OCI-LY7 (cell line): ENCODE results near the gene ERMP1. TPM values are rescaled to one million over a fixed set of nuclear protein-coding genes. Genes with fewer than 3 reads are reported as not detected.

Experiments used
- BruUV-seq: library from RNA; stranded (reverse); fragments of 400-500 nt; replicated peaks from 2 replicates; lab custom pipeline; 2021; lab: Mats Ljungman, UMichigan
- CTCF ChIA-PET: fragments of 300-600 bp; sonication (Branson Sonifier 250); formaldehyde crosslinking; loops from one replicate; lab custom pipeline; 2022; ENCODE audit warnings: antibody characterized with exemption; ENCODE audit not compliant: unreplicated experiment; lab: Charles Lee
- POLR2A ChIA-PET: fragments of 300-600 bp; sonication (Branson Sonifier 250); formaldehyde crosslinking; loops from one replicate; lab custom pipeline; 2022; ENCODE audit warnings: antibody characterized with exemption; lab: Charles Lee
- DNase-seq: peaks from one replicate; pipeline ENCODE4 v3.0.0-alpha.2; 2015; ENCODE audit warnings: low spot score
- H2AFZ ChIP-seq: fragments of 200-600 bp; sonication (generic), shearing (Covaris generic); 2 replicates; pipeline ENCODE4 v1.6.1; 2014; ENCODE audit warnings: mild to moderate bottlenecking, antibody characterized with exemption, low read length, moderate library complexity
- H3K27ac ChIP-seq: fragments of 200-600 bp; sonication (generic); 2 replicates; pipeline ENCODE4 v1.5.1; 2014; ENCODE audit warnings: mixed run types, low read depth, mild to moderate bottlenecking, moderate library complexity, low read length, inconsistent platforms; ENCODE audit not compliant: poor library complexity, severe bottlenecking
- H3K36me3 ChIP-seq: fragments of 200-600 bp; sonication (generic); 2 replicates; pipeline ENCODE4 v1.6.1; 2014; ENCODE audit warnings: mild to moderate bottlenecking, antibody characterized with exemption, low read length, moderate library complexity, mixed read lengths; ENCODE audit not compliant: insufficient read depth
- H3K4me1 ChIP-seq: fragments of 200-600 bp; sonication (generic); 2 replicates; pipeline ENCODE4 v1.5.1; 2014; ENCODE audit warnings: mild to moderate bottlenecking, low read length; ENCODE audit not compliant: insufficient read depth, poor library complexity, severe bottlenecking
- H3K4me2 ChIP-seq: fragments of 200-600 bp; sonication (generic); 2 replicates; pipeline ENCODE4 v1.6.1; 2014; ENCODE audit warnings: mild to moderate bottlenecking, low read length
- H3K4me3 ChIP-seq: fragments of 200-600 bp; sonication (generic); 2 replicates; pipeline ENCODE4 v1.5.1; 2014; ENCODE audit warnings: mild to moderate bottlenecking, low read depth, low read length; ENCODE audit not compliant: poor library complexity, severe bottlenecking
- H3K79me2 ChIP-seq: fragments of 200-600 bp; sonication (generic); 2 replicates; pipeline ENCODE4 v1.6.1; 2016; ENCODE audit warnings: low read depth, mild to moderate bottlenecking, low read length, moderate library complexity, mixed read lengths; ENCODE audit not compliant: insufficient read depth
- H3K9me2 ChIP-seq: fragments of 200-600 bp; sonication (generic); 2 replicates; pipeline ENCODE4 v1.6.1; 2016; ENCODE audit warnings: mild to moderate bottlenecking, low read length, mixed read lengths; ENCODE audit not compliant: insufficient read depth
- H3K9me3 ChIP-seq: fragments of 200-600 bp; sonication (generic); 2 replicates; pipeline ENCODE4 v1.6.1; 2014; ENCODE audit warnings: mild to moderate bottlenecking, mixed run types, low read length, mixed read lengths
- H4K20me1 ChIP-seq: fragments of 200-600 bp; sonication (generic); 2 replicates; pipeline ENCODE4 v1.6.1; 2014; ENCODE audit warnings: mild to moderate bottlenecking, antibody characterized with exemption, low read length, moderate library complexity, mixed read lengths; ENCODE audit not compliant: insufficient read depth
- CTCF ChIP-seq: fragments of 200-600 bp; sonication (generic); conservative IDR thresholded peaks from 2 replicates; pipeline ENCODE4 v1.5.1; 2014; ENCODE audit warnings: mild to moderate bottlenecking, antibody characterized with exemption, low read length, moderate library complexity, mixed read lengths
- EZH2phosphoT487 ChIP-seq: fragments of 200-600 bp; sonication (generic); IDR thresholded peaks from 2 replicates; pipeline ENCODE4 v1.6.1; 2018; ENCODE audit warnings: low read depth, borderline replicate concordance, mild to moderate bottlenecking, mixed run types, antibody characterized with exemption, low read length, moderate library complexity, mixed read lengths
- intact Hi-C: fragments of 100-400 bp; cut with micrococcal nuclease; formaldehyde crosslinking; loops from one replicate; pipeline ENCODE4 v1.10.0; 2022; ENCODE audit not compliant: unreplicated experiment
- total RNA-seq, 2 experiments: library from RNA; depleted of rRNA in 1 of 2; stranded (reverse); fragments of >200 nt in 1 of 2; shearing (Covaris generic) in 1 of 2; gene quantifications; 2 replicates each; pipeline ENCODE4 v1.2.3, GENCODE V29; 2014 to 2022

ERMP1 gene
- total RNA-seq, 2 experiments from 2014 or later = 7.9 to 14.6 TPM

- TF ChIP-seq EZH2phosphoT487 (no peak), CTCF (no peak)
- Histone ChIP-seq H3K27ac (no peak overlapping the region), H3K4me1 (peaks cover 13% of the 10 kb centered on the region), H3K79me2 (no peaks in the 10 kb centered on the region), H3K9me2 (no peaks in the 10 kb centered on the region), H3K4me3 (no peak overlapping the region), H3K4me2 (no peak overlapping the region), H2AFZ (no peak overlapping the region), H4K20me1 (0 out of 2 replicates have a peak, but pooled peaks cover 3% of the 10 kb centered on the region), H3K36me3 (peaks cover 60% of the 10 kb centered on the region), H3K9me3 (no peaks in the 10 kb centered on the region)
- no peak for DNase-seq
- ChIA-PET POLR2A (interaction anchor here (0.7 to 1.1 kb wide), 4 partner anchors 33 to 821 kb away, joined by 3 to 4 read pairs (median 3); no protein-coding TSS in a partner anchor), CTCF (no interaction called here)
- intact Hi-C loops = no loop called here
- BruUV-seq = no TSS peak
These were observed 39.1 kb downstream of the ERMP1 start for GRCh38 chr9:5793812-5794211.

- BruUV-seq = no TSS peak
- CTCF ChIA-PET = no interaction called here
- peaks cover 13% of the 10 kb centered on the region for H3K4me1 ChIP-seq
These were observed 41.0 kb downstream of the ERMP1 start for GRCh38 chr9:5791870-5792269.

More at GRCh38 chr9:5791870-5792269, 41.0 kb downstream of the ERMP1 start:
- no peaks in the 10 kb centered on the region for H3K79me2 ChIP-seq
- no peak for TF ChIP-seq CTCF
- TF ChIP-seq EZH2phosphoT487 = no peak
- H3K4me2 ChIP-seq = no peak overlapping the region
- no peak overlapping the region for H3K4me3 ChIP-seq
- H4K20me1 ChIP-seq = 0 out of 2 replicates have a peak, but pooled peaks cover 3% of the 10 kb centered on the region
- H3K9me3 ChIP-seq = no peaks in the 10 kb centered on the region
- no peak overlapping the region for H3K27ac ChIP-seq
- H2AFZ ChIP-seq = no peak overlapping the region
- intact Hi-C loops = no loop called here
- no peaks in the 10 kb centered on the region for H3K9me2 ChIP-seq
- POLR2A ChIA-PET = no interaction called here
- H3K36me3 ChIP-seq = peaks cover 56% of the 10 kb centered on the region
- no peak for DNase-seq
